Neural progenitor cell (in vitro differentiated cells): Measurements from ENCODE around the gene HIBADH. TPM values are rescaled to one million over a fixed set of nuclear protein-coding genes. Genes with fewer than 3 reads are reported as not detected.
"Not testable (repeated sequence)": the region's sequence is repeated elsewhere in the genome, so short reads cannot be mapped to it uniquely, and the experiment has no call there.

Experiments
- DNase-seq: peaks from one replicate; pipeline ENCODE4 v3.0.0-alpha.2; 2016; ENCODE audit warnings: low spot score
- H2AFZ ChIP-seq: fragments of 200-600 bp; sonication (generic); replicated peaks from 2 replicates; pipeline ENCODE4 v1.6.1; 2016; ENCODE audit warnings: antibody characterized with exemption
- H3F3A ChIP-seq: fragments of 200-600 bp; sonication (generic); 2 replicates; pipeline ENCODE4 v1.6.1; 2016; ENCODE audit warnings: antibody characterized with exemption, low read depth
- H3K27ac ChIP-seq: fragments of 200-600 bp; sonication (generic); 2 replicates; pipeline ENCODE4 v1.5.1; 2016; ENCODE audit warnings: mild to moderate bottlenecking
- H3K27me3 ChIP-seq: fragments of 200-600 bp; sonication (generic); 2 replicates; pipeline ENCODE4 v1.6.1; 2016; ENCODE audit warnings: mild to moderate bottlenecking, moderate library complexity
- H3K36me3 ChIP-seq: fragments of 200-600 bp; sonication (generic); 2 replicates; pipeline ENCODE4 v1.5.1; 2016
- H3K4me1 ChIP-seq: fragments of 200-600 bp; sonication (generic); 2 replicates; pipeline ENCODE4 v1.6.1; 2016; ENCODE audit warnings: mixed run types
- H3K4me2 ChIP-seq: fragments of 200-600 bp; sonication (generic); 2 replicates; pipeline ENCODE4 v1.6.1; 2016
- H3K4me3 ChIP-seq: fragments of 200-600 bp; sonication (generic); 2 replicates; pipeline ENCODE4 v1.5.1; 2016
- H3K79me2 ChIP-seq: fragments of 200-600 bp; sonication (generic); 2 replicates; pipeline ENCODE4 v1.6.1; 2016; ENCODE audit warnings: low read depth
- H3K9ac ChIP-seq: fragments of 200-600 bp; sonication (generic); 2 replicates; pipeline ENCODE4 v1.6.1; 2016
- H3K9me3 ChIP-seq: fragments of 200-600 bp; sonication (generic); 2 replicates; pipeline ENCODE4 v1.5.1; 2016; ENCODE audit warnings: low read depth
- H4K20me1 ChIP-seq: fragments of 200-600 bp; sonication (generic); 2 replicates; pipeline ENCODE4 v1.6.1; 2016; ENCODE audit warnings: low read depth
- H3K27ac Mint-ChIP-seq: 3 replicates; pipeline ENCODE4 v1.8.0; 2021; ENCODE audit warnings: mixed read lengths
- H3K27me3 Mint-ChIP-seq: 2 replicates; pipeline ENCODE4 v1.8.0; 2022; ENCODE audit warnings: low read depth, mild to moderate bottlenecking, inconsistent platforms, moderate library complexity, mixed read lengths; ENCODE audit not compliant: insufficient read depth
- H3K36me3 Mint-ChIP-seq: 3 replicates; pipeline ENCODE4 v1.8.0; 2021; ENCODE audit warnings: mixed read lengths
- H3K4me1 Mint-ChIP-seq: 3 replicates; pipeline ENCODE4 v1.8.0; 2021; ENCODE audit warnings: mixed read lengths
- H3K4me3 Mint-ChIP-seq: 3 replicates; pipeline ENCODE4 v1.8.0; 2021; ENCODE audit warnings: mild to moderate bottlenecking, moderate library complexity, mixed read lengths
- H3K9me3 Mint-ChIP-seq: 3 replicates; pipeline ENCODE4 v1.8.0; 2020; ENCODE audit warnings: mixed read lengths
- EZH2 ChIP-seq: fragments of 200-600 bp; sonication (generic); IDR thresholded peaks from 2 replicates; pipeline ENCODE4 v1.6.1; 2017; ENCODE audit warnings: antibody characterized with exemption, mild to moderate bottlenecking, moderate library complexity
- EZH2phosphoT487 ChIP-seq: fragments of 200-600 bp; sonication (generic); IDR thresholded peaks from 2 replicates; pipeline ENCODE4 v1.6.1; 2017; ENCODE audit warnings: antibody characterized with exemption
- total RNA-seq: library from RNA; depleted of rRNA; stranded (reverse); fragments of >200 nt; gene quantifications from 2 replicates; pipeline ENCODE4 v1.2.3, GENCODE V29; 2015; ENCODE audit warnings: low replicate concordance
- TF ChIP-seq, protein P1 (sequence below): fragments of 200-600 bp; sonication (generic); IDR thresholded peaks from 2 replicates; pipeline ENCODE4 v1.5.1; 2017; ENCODE audit warnings: antibody characterized with exemption, mild to moderate bottlenecking

The HIBADH gene
- total RNA-seq, 1 donor from 2014 or later, result 88.6 TPM

DNA sequence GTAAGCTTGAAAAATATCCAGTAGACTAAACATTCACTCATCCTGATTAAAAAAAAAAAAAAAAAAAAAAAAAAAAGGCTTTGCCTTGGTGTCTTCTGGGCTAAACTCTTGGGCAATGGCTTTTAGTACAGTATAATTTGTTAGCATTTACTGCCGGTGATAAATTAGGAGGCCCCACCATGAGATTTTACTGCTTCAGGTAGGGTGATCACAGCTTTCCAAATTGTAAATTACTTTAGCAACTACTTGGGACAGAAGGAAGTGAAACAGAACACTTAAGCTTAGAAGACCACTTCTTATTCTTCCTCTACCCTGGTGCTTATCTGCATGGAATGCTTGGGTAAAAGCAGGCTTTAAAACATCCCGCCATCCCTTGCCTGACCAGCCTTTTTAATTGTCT lies 152.1 kb downstream of the HIBADH start:
- TF ChIP-seq EZH2phosphoT487 (no peak), EZH2 (no peak)
- TF ChIP-seq, protein P1, sequence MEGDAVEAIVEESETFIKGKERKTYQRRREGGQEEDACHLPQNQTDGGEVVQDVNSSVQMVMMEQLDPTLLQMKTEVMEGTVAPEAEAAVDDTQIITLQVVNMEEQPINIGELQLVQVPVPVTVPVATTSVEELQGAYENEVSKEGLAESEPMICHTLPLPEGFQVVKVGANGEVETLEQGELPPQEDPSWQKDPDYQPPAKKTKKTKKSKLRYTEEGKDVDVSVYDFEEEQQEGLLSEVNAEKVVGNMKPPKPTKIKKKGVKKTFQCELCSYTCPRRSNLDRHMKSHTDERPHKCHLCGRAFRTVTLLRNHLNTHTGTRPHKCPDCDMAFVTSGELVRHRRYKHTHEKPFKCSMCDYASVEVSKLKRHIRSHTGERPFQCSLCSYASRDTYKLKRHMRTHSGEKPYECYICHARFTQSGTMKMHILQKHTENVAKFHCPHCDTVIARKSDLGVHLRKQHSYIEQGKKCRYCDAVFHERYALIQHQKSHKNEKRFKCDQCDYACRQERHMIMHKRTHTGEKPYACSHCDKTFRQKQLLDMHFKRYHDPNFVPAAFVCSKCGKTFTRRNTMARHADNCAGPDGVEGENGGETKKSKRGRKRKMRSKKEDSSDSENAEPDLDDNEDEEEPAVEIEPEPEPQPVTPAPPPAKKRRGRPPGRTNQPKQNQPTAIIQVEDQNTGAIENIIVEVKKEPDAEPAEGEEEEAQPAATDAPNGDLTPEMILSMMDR, result no peak
- no peak overlapping the region for H3K27ac Mint-ChIP-seq
- H3K9ac ChIP-seq, result no peak overlapping the region
- H3K9me3 ChIP-seq, result no peaks in the 10 kb centered on the region
- H3K4me3 Mint-ChIP-seq, result no peak overlapping the region
- H2AFZ ChIP-seq, result no peak overlapping the region
- no peak for DNase-seq
- peaks cover 2% of the 10 kb centered on the region for H3K27me3 Mint-ChIP-seq
- no peaks in the 10 kb centered on the region for H3K27me3 ChIP-seq
- H3K36me3 Mint-ChIP-seq, result no peaks in the 10 kb centered on the region
- no peaks in the 10 kb centered on the region for H3K36me3 ChIP-seq
- no peaks in the 10 kb centered on the region for H3F3A ChIP-seq
- peaks cover 12% of the 10 kb centered on the region for H3K4me1 ChIP-seq
- no peak overlapping the region for H3K27ac ChIP-seq
- H3K4me2 ChIP-seq, result no peak overlapping the region
- no peaks in the 10 kb centered on the region for H3K79me2 ChIP-seq
- H3K9me3 Mint-ChIP-seq, result no peaks in the 10 kb centered on the region
- no peak overlapping the region for H3K4me3 ChIP-seq
- no peaks in the 10 kb centered on the region for H3K4me1 Mint-ChIP-seq
- no peaks in the 10 kb centered on the region for H4K20me1 ChIP-seq

DNA sequence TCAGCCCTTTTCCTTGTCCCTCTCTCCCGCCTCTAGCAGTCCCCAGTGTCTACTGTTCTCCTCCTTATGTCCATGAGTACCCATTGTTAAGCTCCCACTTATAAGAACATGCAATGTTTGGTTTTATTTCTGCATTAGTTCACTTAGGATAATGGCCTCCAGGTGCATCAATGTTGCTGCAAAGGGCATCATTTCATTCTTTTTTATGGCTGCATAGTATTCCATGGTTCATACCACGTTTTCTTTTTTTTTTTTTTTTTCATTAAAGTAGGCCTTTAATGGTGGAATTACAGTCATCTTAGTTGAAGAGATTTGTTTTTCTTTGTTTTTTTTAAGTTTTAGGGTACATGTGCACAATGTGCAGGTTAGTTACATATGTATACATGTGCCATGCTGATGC lies 160.8 kb downstream of the HIBADH start:
- H3K27ac Mint-ChIP-seq, H2AFZ ChIP-seq, H3K4me2 ChIP-seq, H3K4me1 ChIP-seq, H3K4me3 Mint-ChIP-seq, H3K9ac ChIP-seq, H3F3A ChIP-seq, H3K27me3 ChIP-seq, H4K20me1 ChIP-seq, H3K4me3 ChIP-seq, DNase-seq, H3K27me3 Mint-ChIP-seq, H3K79me2 ChIP-seq, H3K36me3 Mint-ChIP-seq, H3K4me1 Mint-ChIP-seq, H3K9me3 ChIP-seq, H3K36me3 ChIP-seq, H3K9me3 Mint-ChIP-seq, H3K27ac ChIP-seq: not testable (repeated sequence)

DNA sequence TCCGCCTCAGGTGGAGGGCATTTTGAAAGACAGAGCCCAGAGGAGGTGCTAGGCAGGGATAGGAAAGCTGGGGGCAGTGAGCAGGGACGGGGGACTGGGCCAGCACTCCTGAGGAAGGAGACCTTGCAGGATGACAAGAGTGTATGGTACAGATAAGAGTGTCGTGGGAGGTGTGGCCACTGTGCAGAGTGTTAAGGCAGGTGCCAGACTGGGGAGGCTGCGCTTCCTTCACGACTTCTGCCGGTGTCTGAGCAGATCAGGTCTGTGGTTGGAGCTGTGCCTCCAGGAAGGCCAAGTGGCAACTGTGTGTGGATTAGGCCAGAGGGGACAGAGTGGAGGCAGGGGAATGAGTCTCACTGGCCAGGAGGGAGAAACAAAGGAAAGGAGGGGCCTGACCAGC lies 161.7 kb downstream of the HIBADH start:
- no peak overlapping the region for H3K4me3 ChIP-seq
- H3K27ac ChIP-seq, result no peak overlapping the region
- no peaks in the 10 kb centered on the region for H3K36me3 ChIP-seq
- no peaks in the 10 kb centered on the region for H3K4me1 Mint-ChIP-seq
- no peaks in the 10 kb centered on the region for H3K4me1 ChIP-seq
- no peak overlapping the region for H2AFZ ChIP-seq
- H3F3A ChIP-seq, result no peaks in the 10 kb centered on the region
- H3K79me2 ChIP-seq, result no peaks in the 10 kb centered on the region
- no peak overlapping the region for H3K4me2 ChIP-seq
- H3K27me3 Mint-ChIP-seq, result peaks cover 3% of the 10 kb centered on the region
- H3K4me3 Mint-ChIP-seq, result no peak overlapping the region
- H4K20me1 ChIP-seq, result no peaks in the 10 kb centered on the region
- no peak overlapping the region for H3K9ac ChIP-seq
- no peak overlapping the region for H3K27ac Mint-ChIP-seq
- H3K9me3 Mint-ChIP-seq, result peaks cover 4% of the 10 kb centered on the region
- H3K9me3 ChIP-seq, result no peaks in the 10 kb centered on the region
- TF ChIP-seq, protein P1, result no peak
- TF ChIP-seq EZH2phosphoT487, result no peak
- TF ChIP-seq EZH2, result no peak
- no peak for DNase-seq
- no peaks in the 10 kb centered on the region for H3K36me3 Mint-ChIP-seq
- H3K27me3 ChIP-seq, result no peaks in the 10 kb centered on the region

DNA sequence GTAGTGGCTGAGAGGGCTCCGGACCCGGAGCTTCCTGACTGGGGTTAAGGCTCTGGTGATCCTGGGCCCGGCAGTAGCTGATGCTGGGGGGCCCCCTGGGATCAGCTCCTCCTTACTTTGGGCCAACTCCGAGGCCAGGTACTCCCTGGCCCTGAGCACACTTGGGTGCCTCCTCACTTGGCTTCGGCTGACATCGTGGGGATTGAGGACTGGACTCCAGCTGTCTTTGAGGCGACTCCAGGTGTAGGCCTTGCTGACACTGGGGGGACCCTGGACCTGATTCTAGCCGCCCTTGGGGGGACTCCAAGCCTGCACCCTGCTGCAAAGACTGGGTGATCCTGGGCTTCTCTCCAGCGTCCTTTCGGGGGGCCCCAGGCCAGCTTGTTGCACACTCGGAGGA lies 170.5 kb downstream of the HIBADH start:
- no peak for DNase-seq
- Histone ChIP-seq H3F3A (no peaks in the 10 kb centered on the region), H4K20me1 (no peaks in the 10 kb centered on the region), H3K27me3 (no peaks in the 10 kb centered on the region), H3K79me2 (no peaks in the 10 kb centered on the region), H3K36me3 (no peaks in the 10 kb centered on the region), H3K4me3 (no peak overlapping the region), H3K9me3 (no peaks in the 10 kb centered on the region), H3K27ac (no peak overlapping the region), H3K4me1 (no peaks in the 10 kb centered on the region), H3K4me2 (no peak overlapping the region), H3K9ac (no peak overlapping the region), H2AFZ (no peak overlapping the region)
- Mint-ChIP-seq H3K4me3 (no peak overlapping the region), H3K9me3 (peaks cover 9% of the 10 kb centered on the region), H3K36me3 (no peaks in the 10 kb centered on the region), H3K27ac (no peak overlapping the region), H3K27me3 (peaks cover 2% of the 10 kb centered on the region), H3K4me1 (no peaks in the 10 kb centered on the region)
- TF ChIP-seq, protein P1, result no peak
- TF ChIP-seq EZH2phosphoT487 (no peak), EZH2 (no peak)
